Astrocyte of the hippocampus (primary cell): ENCODE results near the gene MFAP5.
A peak's percentile ranks its signal among the peaks of the same experiment; 100 is the strongest.
"Not testable (repeated sequence)": the region's sequence is repeated elsewhere in the genome, so short reads cannot be mapped to it uniquely, and the experiment has no call there.

Experiments
- DNase-seq: peaks from one replicate; pipeline ENCODE4 v3.0.0; 2011; ENCODE audit warnings: low read depth, low spot score

Gene MFAP5

DNA sequence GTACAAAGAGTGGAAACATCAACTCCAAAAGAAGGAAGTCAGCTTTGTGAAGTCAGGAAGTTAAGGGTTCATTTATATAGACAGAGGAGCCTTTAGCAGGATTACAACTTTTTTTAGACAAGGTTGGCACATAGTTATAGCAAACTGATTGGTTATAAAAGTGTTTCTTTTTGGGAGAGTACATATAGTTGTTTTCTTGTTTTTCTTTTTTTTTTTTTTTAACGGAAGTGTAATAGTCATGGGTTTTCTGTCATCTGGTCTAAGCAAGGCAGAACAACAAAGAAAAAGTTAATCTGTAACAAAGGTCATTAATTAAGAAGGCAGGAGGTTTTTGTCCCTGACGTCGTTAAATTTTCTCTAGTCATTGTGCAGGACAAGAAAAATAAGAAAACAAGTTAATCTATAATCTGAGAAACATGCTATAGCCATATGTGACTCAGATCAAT, 13.0 kb upstream of the MFAP5 start:
- no peak for DNase-seq

GRCh38 chr12:8672381-8672780, 9.8 kb upstream of the MFAP5 start:
- DNase-seq: no peak

DNA sequence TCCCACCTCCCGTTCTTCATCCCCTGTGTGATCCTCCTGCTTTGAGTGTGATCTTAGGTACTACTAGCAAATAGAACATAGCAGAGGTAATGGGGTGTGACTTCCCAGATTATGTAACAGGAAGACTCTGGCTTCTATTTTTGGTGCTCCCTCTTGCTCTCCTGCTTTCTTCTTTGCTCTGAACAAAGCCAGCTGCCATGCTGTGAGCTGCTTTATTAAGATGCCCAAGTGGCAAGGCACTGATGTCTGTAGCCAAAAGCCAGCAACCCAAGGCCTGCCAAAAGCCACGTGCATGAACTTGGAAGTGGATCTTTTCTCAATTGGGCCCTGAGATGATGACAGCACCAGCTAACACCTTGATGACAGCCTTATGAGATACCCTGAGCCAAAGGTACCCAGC, 5.8 kb upstream of the MFAP5 start:
- DNase-seq: no peak

GRCh38 chr12:8667270-8667669, 4.6 kb upstream of the MFAP5 start:
- no peak for DNase-seq

DNA sequence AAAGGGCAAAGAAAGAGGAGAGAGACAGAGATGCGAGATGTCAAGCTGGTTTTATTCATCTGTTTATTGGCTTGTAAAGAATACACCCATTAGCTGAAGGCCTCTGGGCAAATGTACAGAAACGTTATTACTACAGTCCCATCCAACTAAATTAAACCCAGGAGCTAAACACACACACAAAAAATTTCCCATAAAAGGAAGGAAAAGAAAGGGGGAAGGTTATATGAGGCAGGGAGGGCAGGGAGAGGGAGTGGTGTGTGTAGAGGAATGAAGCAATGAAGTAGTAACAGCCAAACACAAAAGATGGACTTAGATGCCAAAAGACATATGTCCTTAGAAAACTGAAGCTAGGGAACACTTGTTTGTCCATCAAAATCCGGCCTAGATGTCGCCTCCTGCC, 3.1 kb upstream of the MFAP5 start:
- no peak for DNase-seq

DNA sequence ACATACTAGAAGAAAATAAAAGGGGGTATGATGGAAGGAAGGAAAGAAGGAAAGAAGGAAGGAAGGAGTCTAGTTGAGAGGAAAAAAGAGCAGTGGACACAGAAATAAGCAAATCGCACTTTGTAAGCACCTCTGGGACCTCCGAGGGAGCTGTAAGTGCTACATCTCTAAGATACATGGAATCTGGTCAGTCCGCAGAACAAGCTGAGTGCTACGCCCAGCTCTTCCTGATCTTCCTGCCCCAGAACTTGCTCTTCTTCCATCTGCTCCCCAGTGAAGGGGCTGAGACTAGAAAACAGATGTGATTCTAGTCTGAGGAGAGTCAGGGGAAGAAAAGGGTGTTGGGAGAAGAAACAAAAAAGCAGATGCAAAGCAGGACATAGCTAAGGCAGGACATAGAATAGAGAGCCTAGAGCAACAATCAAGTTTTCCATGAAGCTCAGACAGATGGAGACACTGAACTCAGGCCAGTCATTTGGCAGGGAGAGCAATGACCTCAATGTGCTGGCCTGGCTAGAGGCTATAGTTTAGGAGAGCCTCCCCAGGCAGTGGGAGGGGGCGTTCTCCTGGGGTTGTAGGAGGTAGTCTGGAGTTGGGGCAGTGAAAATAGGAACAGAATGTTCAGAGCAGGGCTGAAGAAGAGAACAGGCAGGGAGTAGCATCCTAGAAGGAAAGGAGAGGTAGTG, 1.7 kb upstream of the MFAP5 start:
- DNase-seq: no peak

- no peak for DNase-seq
Measured at GRCh38 chr12:8661751-8662150, 875 bp downstream of the MFAP5 start.

- DNase-seq: peak; percentile 57
Measured at GRCh38 chr12:8661016-8661415, 1.6 kb downstream of the MFAP5 start.

DNA sequence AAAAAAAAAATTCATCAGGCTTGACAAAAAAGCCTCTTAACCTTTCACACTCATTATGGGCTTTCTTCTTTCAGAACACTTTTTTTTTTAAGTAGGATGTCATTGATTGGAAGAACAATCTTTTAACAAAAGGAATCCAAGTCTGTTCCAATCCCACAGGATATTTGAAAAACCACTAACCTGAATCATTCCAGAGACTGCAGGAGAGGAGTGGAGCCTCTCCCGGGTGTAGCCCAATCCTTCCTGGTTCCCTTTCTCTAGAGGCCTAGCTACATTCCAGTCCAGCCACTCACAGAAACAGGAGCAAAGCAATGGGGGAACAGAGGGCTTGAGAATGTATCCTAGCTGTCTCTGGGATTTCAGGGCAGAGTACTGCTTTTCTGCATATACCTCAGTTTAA, 4.3 kb downstream of the MFAP5 start:
- peak; percentile 92 for DNase-seq

- DNase-seq: no peak
Measured at GRCh38 chr12:8655421-8655820, 7.2 kb downstream of the MFAP5 start.

DNA sequence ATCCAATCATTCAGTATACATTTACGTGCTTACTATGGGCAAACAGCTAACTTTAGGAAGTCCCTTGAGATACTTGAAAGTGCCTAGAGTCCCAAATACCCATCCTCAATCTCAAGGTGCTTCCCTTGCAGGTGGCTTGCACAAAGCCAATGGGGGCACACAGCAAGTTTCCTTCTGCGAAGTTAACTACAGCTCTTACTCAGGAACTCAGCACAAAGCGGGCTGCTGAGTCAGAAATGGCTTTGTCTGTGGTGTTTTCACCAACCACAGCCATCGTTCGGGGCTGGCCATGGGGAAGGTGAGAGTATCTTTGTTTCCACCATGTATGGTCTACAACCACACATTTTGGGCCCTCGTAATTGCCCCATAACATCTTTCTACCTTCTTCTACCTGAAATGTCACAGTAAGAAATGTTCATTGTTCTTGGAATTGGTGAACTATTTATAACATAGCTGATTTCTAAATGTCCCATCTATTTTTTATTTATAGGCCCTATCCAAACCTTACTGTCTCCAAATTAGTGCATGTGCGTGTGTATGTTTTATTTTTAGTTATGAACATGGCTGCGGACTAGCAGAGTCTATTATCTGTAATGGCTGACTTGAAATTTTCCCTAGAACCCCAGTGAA, 13.9 kb downstream of the MFAP5 start:
- DNase-seq: no peak

- DNase-seq: no peak
Measured at GRCh38 chr12:8647968-8648367, 14.7 kb downstream of the MFAP5 start.

GRCh38 chr12:8644345-8645248, 18.0 kb downstream of the MFAP5 start:
- DNase-seq: no peak

DNA sequence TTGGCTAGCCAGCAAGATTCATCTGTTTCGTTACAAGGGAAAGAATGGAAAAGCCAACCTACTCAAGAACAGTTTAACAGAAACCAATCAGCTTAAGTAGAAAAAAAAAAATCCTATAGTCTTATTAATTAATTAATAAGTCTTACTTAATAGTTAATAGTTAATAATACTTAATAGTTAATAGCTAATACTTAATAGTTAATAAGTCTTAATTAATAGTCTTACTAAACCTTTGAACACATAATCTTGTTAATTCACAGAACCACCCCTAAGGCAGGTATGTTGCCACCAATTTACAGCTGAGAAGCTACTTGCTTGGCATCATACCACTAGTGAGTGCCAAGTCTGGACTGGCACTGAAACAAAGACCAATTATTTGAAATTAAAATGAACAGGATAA, 19.9 kb downstream of the MFAP5 start:
- no peak for DNase-seq

DNA sequence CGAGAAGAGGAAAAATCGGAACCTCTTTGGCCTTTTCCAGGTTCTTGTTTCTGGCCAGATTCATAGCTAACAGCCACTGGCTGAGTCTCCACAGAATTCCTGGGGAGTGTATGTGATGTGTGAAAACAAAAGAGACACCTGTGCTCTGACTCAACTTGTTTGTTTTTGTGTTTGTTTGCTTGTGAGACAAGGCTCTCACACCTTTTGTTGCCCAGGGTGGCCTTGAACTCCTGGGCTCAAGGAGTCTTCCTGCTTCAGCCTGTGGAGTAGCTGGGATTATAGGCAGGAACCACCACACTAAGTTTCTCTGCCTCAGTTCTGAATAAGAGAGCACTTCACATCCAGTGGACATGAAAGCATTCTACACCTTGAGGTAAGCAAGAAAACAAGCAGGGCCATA, 22.7 kb downstream of the MFAP5 start:
- DNase-seq: no peak

DNA sequence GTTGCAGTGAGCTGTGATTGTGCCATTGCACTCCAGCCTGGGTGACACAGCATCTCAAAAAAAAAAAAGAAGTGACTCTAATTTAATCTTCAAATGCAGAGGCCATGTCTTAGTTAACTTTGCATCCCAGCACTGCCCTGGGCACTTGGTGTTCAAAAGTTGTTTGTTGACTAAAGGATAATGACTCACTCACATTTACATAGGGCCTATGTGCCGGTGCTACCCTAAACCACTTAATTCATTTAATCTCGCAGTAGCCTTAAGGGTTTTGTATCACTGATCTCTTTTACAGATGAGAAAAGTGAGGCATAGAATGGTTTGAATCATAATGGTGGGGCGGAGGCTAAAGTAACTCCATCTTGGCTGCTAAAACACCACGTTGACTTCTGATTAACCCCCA, 23.7 kb downstream of the MFAP5 start:
- no peak for DNase-seq

DNA sequence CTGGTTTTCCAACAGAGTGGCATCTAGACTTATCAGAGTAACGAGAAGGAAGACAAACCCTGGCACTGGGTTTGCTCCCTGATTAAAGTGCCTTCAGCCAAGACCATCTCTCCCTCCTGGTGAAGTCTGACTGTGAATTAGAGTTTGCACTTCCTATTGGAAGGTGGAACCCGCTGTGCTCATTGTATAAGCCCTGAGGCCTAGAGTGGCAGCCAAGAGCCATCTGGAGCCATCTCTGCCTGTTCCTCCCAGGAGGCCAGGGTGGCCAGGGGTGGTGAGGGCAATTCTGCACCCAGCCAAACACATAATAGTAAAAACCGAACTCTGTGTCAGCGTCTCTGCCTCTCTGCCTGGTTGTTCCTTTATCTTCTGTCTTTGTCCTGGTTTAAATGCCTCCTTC, 25.0 kb downstream of the MFAP5 start:
- DNase-seq: no peak

DNA sequence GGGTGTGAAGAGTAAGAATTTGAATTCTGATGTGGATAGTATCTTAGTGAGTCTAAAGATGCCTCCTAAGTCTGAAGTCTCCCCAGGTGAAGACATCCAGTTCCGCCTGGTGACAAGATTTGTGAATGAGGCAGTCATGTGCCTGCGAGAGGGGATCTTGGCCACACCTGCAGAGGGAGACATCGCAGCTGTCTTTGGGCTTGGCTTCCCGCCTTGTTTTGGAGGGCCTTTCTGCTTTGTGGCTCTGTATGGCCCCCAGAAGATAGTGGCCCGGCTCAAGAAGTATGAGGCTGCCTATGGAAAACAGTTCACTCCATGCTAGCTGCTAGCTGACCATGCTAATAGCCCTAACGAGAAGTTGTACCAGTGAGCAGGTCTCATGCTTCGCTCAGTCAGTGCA, 25.4 kb downstream of the MFAP5 start:
- no peak for DNase-seq

DNA sequence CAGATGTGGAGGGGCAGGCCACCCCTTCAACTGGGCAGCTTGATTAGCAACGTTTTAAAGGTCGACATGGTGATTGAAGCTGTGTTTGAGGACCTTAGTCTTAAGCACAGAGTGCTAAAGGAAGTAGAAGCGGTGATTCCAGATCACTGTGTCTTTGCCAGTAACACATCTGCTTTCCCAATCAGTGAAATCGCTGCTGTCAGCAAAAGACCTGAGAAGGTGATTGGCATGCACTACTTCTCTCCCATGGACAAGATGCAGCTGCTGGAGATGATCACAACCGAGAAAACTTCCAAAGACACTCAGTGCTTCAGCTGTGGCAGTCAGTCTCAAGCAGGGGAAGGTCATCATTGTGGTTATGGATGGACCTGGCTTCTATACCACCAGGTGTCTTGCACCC, 26.0 kb downstream of the MFAP5 start:
- no peak for DNase-seq

DNA sequence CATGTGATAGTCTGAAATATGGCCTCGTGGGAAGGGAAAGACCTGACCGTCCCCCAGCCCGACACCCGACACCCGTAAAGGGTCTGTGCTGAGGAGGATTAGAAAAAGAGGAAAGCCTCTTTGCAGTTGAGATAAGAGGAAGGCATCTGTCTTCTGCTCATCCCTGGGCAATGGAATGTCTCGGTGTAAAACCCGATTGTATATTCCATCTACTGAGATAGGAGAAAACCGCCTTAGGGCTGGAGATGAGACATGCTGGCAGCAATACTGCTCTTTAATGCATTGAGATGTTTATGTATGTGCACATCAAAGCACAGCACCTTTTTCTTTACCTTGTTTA, 26.6 kb downstream of the MFAP5 start:
- not testable (repeated sequence) for DNase-seq

- not testable (repeated sequence) for DNase-seq
Measured at GRCh38 chr12:8635342-8636006, 27.2 kb downstream of the MFAP5 start.

DNA sequence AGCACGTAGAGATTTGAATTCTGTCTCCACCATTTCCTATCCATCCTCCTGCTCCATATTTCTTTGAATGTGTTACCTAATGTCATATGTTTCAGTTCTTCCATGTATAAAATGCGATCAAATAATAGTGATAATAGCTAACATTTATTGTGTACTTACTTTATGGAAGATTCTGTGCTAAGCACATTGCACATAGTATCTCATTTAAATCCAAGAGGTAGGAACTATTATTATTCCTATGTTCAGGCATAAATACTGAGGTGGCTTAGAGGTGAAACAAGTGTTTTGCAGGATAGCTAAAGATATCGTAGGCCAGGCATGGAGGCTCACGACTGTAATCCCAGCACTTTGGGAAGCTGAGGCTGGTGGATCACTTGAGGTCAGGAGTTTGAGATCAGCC, 32.5 kb downstream of the MFAP5 start:
- DNase-seq: no peak
